ENCODE results near the gene TMCO6. TPM values are rescaled to one million over a fixed set of nuclear protein-coding genes. Genes with fewer than 3 reads are reported as not detected.
A peak's percentile ranks its signal among the peaks of the same experiment; 100 is the strongest.
"Not testable (repeated sequence)": the region's sequence is repeated elsewhere in the genome, so short reads cannot be mapped to it uniquely, and the experiment has no call there.

Gene TMCO6
- total RNA-seq, result 43.2 and 43.6 TPM in 2 replicates

DNA sequence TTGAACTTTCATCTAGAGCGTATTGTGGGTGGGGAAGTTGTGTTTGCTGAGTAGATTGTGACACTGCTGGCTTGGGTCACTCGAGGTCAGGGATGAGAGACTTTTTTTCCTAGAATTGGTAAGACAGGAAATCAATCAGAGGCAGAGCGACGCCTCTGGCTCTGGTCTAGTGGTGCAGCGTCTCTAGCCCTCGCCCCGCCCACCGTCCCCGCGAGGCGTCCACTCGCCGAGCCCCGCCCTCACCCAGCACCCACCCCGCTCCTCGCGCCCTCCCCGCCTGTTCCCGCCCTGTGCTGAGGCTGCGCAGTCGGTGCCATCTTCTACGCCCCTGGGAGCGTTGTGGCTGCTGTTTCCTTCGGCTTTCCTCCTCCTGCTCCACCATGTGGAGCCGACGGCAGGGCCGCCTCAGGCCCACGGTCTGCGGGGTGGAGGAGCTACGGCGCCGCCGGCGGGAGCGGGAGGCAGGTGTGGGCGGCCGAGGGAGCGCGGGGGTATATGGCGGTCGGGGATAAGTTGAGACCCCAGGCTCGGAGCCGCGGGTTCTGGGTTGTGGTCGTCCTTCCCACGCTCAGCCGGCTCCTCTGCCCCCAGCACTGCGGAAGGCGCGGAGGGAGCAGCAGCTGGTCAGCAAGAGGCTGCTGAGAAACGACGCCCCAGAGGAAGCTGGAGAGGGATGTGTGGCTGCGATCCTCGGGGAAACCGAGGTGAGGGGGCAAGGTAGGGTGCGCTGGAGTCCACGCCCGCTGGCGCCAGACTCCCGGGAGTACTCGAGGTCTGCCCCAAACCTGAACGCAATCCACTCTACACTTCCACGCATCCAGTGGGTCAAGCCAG is at the start of gene TMCO6:
Gene TMCO6 (plus strand): TSS at position 304 of the 834 bp plus-strand sequence. CDS start 77 bp downstream, at position 381.
- peak within 1 kb of the TSS; percentile 93 for H3K4me3 Mint-ChIP-seq
- peak; percentile 91 for DNase-seq (ENCODE audit: low spot score)
- peaks cover 2% of the 10 kb centered on the region for H3K27me3 Mint-ChIP-seq (ENCODE audit: insufficient read depth)
- H3K4me1 Mint-ChIP-seq (ENCODE audit: low read depth), result peaks cover 31% of the 10 kb centered on the region
- intact Hi-C loops (cut with micrococcal nuclease), result loop anchor here (1.0 to 10.0 kb wide), 11 partner anchors 8 to 525 kb away; partner anchors contain the start of genes ANKHD1, APBB3, EIF4EBP3 and HARS1
- H3K27ac Mint-ChIP-seq, result peak within 1 kb of the TSS; percentile 97
- no peaks in the 10 kb centered on the region for H3K9me3 Mint-ChIP-seq
- H3K36me3 Mint-ChIP-seq (ENCODE audit: low read depth), result peaks cover 26% of the 10 kb centered on the region

DNA sequence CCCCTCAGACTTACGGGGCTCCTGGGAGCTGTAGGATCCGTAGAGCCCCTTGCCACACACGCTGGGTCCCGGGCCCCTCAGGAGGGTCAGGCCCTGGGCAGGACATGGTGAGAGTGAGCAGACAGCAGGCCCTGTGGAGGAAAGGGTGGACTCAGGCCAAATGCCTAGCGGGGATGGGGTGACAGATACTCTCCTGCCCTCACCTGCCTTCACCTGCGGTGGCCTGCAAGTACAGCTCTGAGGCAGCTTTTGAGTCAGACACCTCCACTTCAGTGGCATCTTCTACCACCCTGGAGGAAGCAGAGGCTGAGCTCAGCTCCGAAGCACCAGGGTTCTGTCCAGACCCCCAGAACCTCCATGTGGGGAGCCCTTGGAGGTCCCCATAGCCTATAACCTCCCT is 48.4 kb upstream of the TMCO6 start:
- Mint-ChIP-seq H3K9me3 (no peaks in the 10 kb centered on the region), H3K27ac (no peak overlapping the region), H3K27me3 (ENCODE audit: insufficient read depth) (peaks cover 17% of the 10 kb centered on the region), H3K4me1 (ENCODE audit: low read depth) (no peaks in the 10 kb centered on the region), H3K36me3 (ENCODE audit: low read depth) (no peaks in the 10 kb centered on the region), H3K4me3 (no peak overlapping the region)
- DNase-seq (ENCODE audit: low spot score), result no peak
- intact Hi-C loops (cut with micrococcal nuclease), result no loop called here

DNA sequence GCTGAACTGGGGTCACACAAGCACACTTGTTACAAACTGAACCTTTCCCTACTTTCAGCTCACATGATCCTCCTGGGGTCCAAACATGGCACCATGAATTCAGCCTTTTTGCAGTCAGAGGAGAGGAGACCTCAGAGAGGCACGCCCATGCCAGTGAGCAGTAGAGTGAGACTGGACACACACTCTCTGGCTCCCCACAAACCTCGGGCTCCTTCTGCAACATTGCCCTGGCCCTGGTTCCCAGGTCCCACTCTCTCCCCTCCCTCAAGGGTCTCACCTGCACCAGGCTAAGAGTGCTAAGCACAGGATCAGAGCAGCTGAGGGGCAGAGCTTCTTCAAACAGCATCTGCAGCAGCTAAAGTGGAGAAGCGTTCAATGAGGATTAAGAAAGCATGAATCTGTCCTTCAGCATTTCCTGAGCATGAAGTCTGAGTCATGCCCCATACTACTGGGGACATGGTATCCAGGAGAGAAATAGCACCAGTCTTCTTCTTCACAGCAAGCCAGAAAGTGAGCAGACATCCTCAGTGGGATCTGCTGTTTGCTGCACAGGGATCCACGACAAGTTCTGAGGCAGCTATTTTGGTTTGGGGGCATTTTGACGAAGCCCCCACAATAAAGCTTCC is 47.4 kb upstream of the TMCO6 start:
- H3K9me3 Mint-ChIP-seq, result no peaks in the 10 kb centered on the region
- H3K4me3 Mint-ChIP-seq, result no peak overlapping the region
- no peaks in the 10 kb centered on the region for H3K36me3 Mint-ChIP-seq (ENCODE audit: low read depth)
- no peak for DNase-seq (ENCODE audit: low spot score)
- peaks cover 8% of the 10 kb centered on the region for H3K27me3 Mint-ChIP-seq (ENCODE audit: insufficient read depth)
- H3K4me1 Mint-ChIP-seq (ENCODE audit: low read depth), result no peaks in the 10 kb centered on the region
- no peak overlapping the region for H3K27ac Mint-ChIP-seq
- intact Hi-C loops (cut with micrococcal nuclease), result no loop called here

DNA sequence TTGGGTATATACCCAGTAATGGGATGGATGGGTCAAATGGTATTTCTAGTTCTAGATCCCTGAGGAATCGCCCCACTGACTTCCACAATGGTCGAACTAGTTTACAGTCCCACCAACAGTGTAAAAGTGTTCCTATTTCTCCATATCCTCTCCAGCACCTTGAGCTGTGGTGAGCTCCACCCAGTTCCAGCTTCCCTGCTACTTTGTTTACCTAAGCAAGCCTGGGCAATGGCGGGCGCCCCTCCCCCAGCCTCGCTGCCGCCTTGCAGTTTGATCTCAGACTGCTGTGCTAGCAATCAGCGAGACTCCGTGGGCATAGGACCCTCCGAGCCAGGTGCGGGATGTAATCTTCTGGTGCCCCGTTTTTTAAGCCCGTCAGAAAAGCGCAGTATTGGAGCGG is 46.2 kb upstream of the TMCO6 start:
- H3K27me3 Mint-ChIP-seq (ENCODE audit: insufficient read depth); H3K27ac Mint-ChIP-seq; DNase-seq (ENCODE audit: low spot score); intact Hi-C loops (cut with micrococcal nuclease); H3K36me3 Mint-ChIP-seq (ENCODE audit: low read depth); H3K4me3 Mint-ChIP-seq; H3K9me3 Mint-ChIP-seq; H3K4me1 Mint-ChIP-seq (ENCODE audit: low read depth): not testable (repeated sequence)

DNA sequence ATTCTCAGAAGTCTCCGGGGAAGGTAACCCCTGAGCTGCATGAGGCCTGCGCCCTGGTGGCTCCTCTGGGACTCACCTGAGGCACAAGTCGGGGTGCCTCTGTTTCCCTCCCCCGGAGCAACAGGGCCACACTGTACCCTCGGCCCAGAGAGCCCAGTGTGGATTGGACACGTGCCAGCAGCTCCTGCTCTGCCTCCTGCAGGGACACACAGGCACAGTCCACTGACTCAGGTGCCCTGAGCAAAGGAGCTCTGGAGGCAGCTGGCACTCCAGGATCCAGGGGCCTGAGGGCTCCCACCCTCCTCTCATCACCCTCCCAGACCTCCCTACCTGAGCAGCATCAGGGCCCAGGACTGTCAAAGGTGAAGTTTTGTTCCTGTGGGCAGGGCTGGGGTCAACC is 45.1 kb upstream of the TMCO6 start:
- H3K36me3 Mint-ChIP-seq (ENCODE audit: low read depth), result no peaks in the 10 kb centered on the region
- DNase-seq (ENCODE audit: low spot score), result no peak
- no peak overlapping the region for H3K27ac Mint-ChIP-seq
- intact Hi-C loops (cut with micrococcal nuclease), result no loop called here
- no peak overlapping the region for H3K4me3 Mint-ChIP-seq
- H3K4me1 Mint-ChIP-seq (ENCODE audit: low read depth), result no peaks in the 10 kb centered on the region
- no peaks in the 10 kb centered on the region for H3K9me3 Mint-ChIP-seq
- peaks cover under 1% of the 10 kb centered on the region for H3K27me3 Mint-ChIP-seq (ENCODE audit: insufficient read depth)

DNA sequence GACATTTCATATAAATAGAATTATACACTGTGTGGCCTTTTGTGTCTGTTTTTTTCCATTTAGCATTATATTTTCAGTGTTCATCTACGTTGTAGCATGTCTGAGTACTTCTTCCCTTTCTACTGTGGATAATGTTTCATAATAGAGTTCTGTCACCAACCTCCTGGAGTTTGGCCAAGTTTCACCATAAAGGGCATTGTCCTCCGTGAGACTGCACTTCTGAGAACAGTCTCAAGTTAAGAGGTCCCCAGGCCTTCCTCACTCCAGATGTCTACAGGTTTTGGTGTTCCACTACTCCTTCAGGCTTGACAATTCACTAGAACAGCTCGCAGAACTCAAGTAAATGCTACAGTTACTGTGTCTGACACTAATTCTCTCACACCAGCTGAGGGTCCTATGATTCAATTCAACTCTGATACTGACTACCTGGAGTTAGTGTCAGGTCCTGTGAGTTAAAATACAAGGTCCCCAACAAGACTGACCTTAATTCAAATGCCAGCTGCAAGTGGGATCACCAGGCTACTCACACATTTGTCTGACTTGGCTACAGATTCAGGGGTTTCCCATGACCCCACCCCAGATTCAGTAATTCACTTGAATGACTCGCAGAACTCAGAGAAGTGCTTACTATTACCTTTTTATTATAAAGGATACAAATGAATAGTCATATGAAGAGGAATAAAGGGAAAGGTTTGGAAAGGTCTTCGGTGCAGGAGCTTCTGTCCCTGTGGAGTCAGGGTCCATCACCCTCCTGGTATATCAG is 43.5 kb upstream of the TMCO6 start:
- H3K27ac Mint-ChIP-seq, result no peak overlapping the region
- H3K4me1 Mint-ChIP-seq (ENCODE audit: low read depth), result no peaks in the 10 kb centered on the region
- H3K27me3 Mint-ChIP-seq (ENCODE audit: insufficient read depth), result no peaks in the 10 kb centered on the region
- intact Hi-C loops (cut with micrococcal nuclease), result no loop called here
- no peak for DNase-seq (ENCODE audit: low spot score)
- H3K9me3 Mint-ChIP-seq, result no peaks in the 10 kb centered on the region
- H3K36me3 Mint-ChIP-seq (ENCODE audit: low read depth), result no peaks in the 10 kb centered on the region
- H3K4me3 Mint-ChIP-seq, result no peak overlapping the region

DNA sequence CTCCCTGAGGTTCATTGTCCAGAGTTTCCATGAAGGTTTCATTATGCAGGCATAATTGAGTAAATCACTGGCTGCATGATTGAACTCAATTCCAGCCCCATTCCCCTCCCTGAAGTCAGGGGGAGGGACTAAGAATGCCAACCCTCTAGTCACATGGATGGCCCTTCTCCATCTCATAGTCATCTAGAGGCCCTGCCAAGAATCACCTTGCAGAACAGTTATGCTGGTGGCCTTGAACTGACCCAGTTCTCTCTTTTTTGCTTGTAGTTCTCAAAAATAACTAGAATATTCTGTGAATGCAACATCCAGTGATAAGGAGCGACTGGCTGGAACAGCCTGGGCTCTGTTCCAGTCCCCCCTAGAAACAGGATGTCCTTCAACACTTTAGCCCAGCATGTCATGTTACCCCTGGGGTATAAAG is 42.9 kb upstream of the TMCO6 start:
- no peaks in the 10 kb centered on the region for H3K4me1 Mint-ChIP-seq (ENCODE audit: low read depth)
- H3K27me3 Mint-ChIP-seq (ENCODE audit: insufficient read depth), result no peaks in the 10 kb centered on the region
- no peak for DNase-seq (ENCODE audit: low spot score)
- intact Hi-C loops (cut with micrococcal nuclease), result no loop called here
- no peak overlapping the region for H3K4me3 Mint-ChIP-seq
- H3K27ac Mint-ChIP-seq, result no peak overlapping the region
- H3K36me3 Mint-ChIP-seq (ENCODE audit: low read depth), result no peaks in the 10 kb centered on the region
- H3K9me3 Mint-ChIP-seq, result no peaks in the 10 kb centered on the region

DNA sequence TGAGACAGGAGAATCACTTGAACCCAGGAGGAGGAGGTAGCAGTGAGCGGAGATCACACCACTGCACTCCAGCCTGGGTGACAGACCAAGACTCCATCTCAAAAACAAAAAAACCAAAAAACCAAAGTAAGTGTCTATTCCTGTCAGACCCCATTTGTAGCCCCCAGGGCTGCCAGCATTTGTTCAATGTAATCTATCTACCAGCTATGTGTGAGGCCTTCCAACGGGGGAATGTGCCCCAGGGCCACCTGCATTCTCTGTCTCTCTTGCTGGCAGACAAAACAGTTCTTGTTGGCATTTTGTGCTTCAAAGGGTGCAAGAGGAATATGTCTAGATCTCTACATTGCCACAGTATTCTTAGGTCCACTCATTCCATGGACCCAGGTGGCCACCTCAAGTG is 40.4 kb upstream of the TMCO6 start:
- no peak for DNase-seq (ENCODE audit: low spot score)
- intact Hi-C loops (cut with micrococcal nuclease), result no loop called here
- H3K9me3 Mint-ChIP-seq, result no peaks in the 10 kb centered on the region
- no peaks in the 10 kb centered on the region for H3K27me3 Mint-ChIP-seq (ENCODE audit: insufficient read depth)
- H3K4me1 Mint-ChIP-seq (ENCODE audit: low read depth), result no peaks in the 10 kb centered on the region
- H3K27ac Mint-ChIP-seq, result no peak overlapping the region
- H3K4me3 Mint-ChIP-seq, result no peak overlapping the region
- H3K36me3 Mint-ChIP-seq (ENCODE audit: low read depth), result no peaks in the 10 kb centered on the region

DNA sequence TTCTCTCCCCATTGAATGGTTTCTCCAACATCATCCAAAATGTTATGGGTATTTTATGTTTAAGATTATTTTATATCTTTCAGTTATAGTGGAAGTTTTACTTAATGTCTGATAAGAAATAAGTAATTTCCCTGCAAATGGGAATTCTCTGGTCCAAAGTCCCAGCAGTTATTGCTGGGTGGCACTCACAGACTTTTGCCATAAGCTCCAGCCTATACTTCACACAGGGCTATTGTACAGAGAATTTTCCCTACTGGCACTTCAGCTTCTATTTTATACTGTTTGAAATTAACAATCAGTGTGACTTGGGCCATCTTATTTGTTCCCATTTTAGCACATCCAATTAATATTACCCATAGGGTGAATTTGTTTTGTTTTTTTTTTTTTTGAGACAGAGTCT is 39.2 kb upstream of the TMCO6 start:
- Mint-ChIP-seq H3K9me3 (no peaks in the 10 kb centered on the region), H3K36me3 (ENCODE audit: low read depth) (no peaks in the 10 kb centered on the region), H3K27me3 (ENCODE audit: insufficient read depth) (no peaks in the 10 kb centered on the region), H3K4me1 (ENCODE audit: low read depth) (no peaks in the 10 kb centered on the region), H3K27ac (no peak overlapping the region), H3K4me3 (no peak overlapping the region)
- intact Hi-C loops (cut with micrococcal nuclease), result no loop called here
- DNase-seq (ENCODE audit: low spot score), result no peak

DNA sequence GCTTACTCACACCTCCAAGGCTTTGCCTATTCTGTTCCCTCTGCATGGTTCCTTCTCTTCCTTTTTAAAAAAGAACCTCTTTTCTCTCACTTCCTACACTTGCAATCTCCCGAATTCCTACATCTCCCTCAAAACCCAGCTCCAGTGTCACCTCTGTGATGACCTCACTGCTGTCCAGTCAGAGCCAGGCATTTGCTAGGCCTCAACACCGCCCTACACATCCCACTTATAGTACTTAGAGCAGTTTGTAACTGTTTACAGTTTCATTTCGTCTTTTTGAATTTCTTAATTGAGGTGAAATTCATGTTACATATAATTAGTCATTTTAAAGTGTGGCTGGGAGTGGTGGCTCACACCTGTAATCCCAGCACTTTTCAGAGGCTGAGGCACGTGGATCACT is 37.1 kb upstream of the TMCO6 start:
- no peak overlapping the region for H3K27ac Mint-ChIP-seq
- no peak for DNase-seq (ENCODE audit: low spot score)
- no peaks in the 10 kb centered on the region for H3K4me1 Mint-ChIP-seq (ENCODE audit: low read depth)
- H3K4me3 Mint-ChIP-seq, result no peak overlapping the region
- H3K9me3 Mint-ChIP-seq, result no peaks in the 10 kb centered on the region
- H3K36me3 Mint-ChIP-seq (ENCODE audit: low read depth), result no peaks in the 10 kb centered on the region
- H3K27me3 Mint-ChIP-seq (ENCODE audit: insufficient read depth), result no peaks in the 10 kb centered on the region
- intact Hi-C loops (cut with micrococcal nuclease), result no loop called here

DNA sequence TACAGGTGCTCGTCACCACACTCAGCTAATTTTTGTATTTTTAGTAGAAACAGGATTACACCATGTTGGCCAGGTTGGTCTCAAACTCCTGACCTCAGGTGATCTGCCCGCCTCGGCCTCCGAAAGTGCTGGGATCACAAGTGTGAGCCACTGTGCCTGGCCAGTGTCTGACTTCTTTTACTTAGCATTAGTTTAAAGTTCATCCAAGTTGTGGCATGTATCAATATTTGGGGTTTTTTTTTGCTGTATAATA is 35.9 kb upstream of the TMCO6 start:
- H3K27ac Mint-ChIP-seq; intact Hi-C loops (cut with micrococcal nuclease); H3K9me3 Mint-ChIP-seq; DNase-seq (ENCODE audit: low spot score); H3K4me1 Mint-ChIP-seq (ENCODE audit: low read depth); H3K27me3 Mint-ChIP-seq (ENCODE audit: insufficient read depth); H3K36me3 Mint-ChIP-seq (ENCODE audit: low read depth); H3K4me3 Mint-ChIP-seq: not testable (repeated sequence)

DNA sequence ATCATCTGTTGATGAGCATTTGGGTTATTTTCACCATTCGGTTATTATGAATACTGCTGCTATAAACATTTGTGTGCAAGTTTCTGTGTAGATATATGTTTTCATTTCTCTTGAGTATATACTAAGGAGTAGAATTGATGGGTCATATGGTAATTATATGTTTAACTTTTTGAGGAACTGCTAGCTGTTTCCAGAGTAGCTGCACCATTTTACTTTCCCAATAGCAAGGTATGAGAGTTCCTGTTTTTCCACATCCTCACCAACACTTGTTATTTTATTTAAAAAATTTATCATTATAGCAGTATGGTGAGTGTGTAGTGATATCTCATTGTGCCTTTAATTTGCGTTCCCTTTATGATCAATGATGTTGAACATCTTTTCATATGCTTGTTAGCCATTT is 35.5 kb upstream of the TMCO6 start:
- intact Hi-C loops (cut with micrococcal nuclease), result no loop called here
- Mint-ChIP-seq H3K9me3 (no peaks in the 10 kb centered on the region), H3K27me3 (ENCODE audit: insufficient read depth) (no peaks in the 10 kb centered on the region)

DNA sequence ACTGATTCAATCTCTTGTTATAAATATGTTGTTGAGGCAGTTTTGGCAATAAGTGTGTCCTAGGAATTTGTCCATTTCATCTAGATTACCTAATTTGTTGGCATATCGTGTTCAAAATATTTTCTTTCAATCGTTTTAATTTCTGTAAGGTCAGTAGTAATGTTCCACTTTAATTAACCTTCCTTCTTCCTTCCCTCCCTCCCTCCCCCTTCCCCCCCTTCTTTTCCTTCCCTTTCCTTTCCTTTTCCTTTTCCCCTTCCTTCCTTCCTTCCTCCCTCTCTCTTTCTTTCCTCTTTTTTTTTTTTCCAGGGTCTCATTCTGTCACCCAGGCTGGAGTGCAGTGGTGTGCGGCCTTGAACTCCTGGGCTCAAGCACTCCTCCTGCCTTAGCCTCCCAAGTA is 33.4 kb upstream of the TMCO6 start:
- H3K27ac Mint-ChIP-seq, result no peak overlapping the region
- H3K9me3 Mint-ChIP-seq, result no peaks in the 10 kb centered on the region
- H3K4me3 Mint-ChIP-seq, result no peak overlapping the region
- H3K27me3 Mint-ChIP-seq (ENCODE audit: insufficient read depth), result no peaks in the 10 kb centered on the region
- no peaks in the 10 kb centered on the region for H3K4me1 Mint-ChIP-seq (ENCODE audit: low read depth)
- intact Hi-C loops (cut with micrococcal nuclease), result no loop called here
- H3K36me3 Mint-ChIP-seq (ENCODE audit: low read depth), result no peaks in the 10 kb centered on the region
- no peak for DNase-seq (ENCODE audit: low spot score)

More for the DNA sequence above, 35.5 kb upstream of the TMCO6 start:
- Mint-ChIP-seq H3K36me3 (ENCODE audit: low read depth) (no peaks in the 10 kb centered on the region), H3K4me1 (ENCODE audit: low read depth) (no peaks in the 10 kb centered on the region), H3K4me3 (no peak overlapping the region), H3K27ac (no peak overlapping the region)
- no peak for DNase-seq (ENCODE audit: low spot score)
